Spleen (tissue), 11 donors: ENCODE results near the gene IFI16. TPM values are rescaled to one million over a fixed set of nuclear protein-coding genes. Genes with fewer than 3 reads are reported as not detected.
A peak's percentile ranks its signal among the peaks of the same experiment; 100 is the strongest.

Experiments used
- DNase-seq: peaks from one replicate; pipeline ENCODE4 v3.0.0-alpha.2; 2020
- H3K27ac ChIP-seq, 8 donors: fragments of 200-600 bp; sonication (generic) in 7 of 8; 1 replicate in 4 of 8; 2 replicates in 4 of 8; pipeline versions ENCODE4 v1.5.0 to v1.8.0; 2016 to 2021; ENCODE audit warnings: inconsistent platforms in 4 of 8, mild to moderate bottlenecking in 4 of 8, moderate library complexity in 1 of 8
- H3K27me3 ChIP-seq, 7 donors: fragments of 200-600 bp; sonication (generic) in 6 of 7; replicated peaks in 1 of 7; 1 replicate in 4 of 7; 2 replicates in 3 of 7; pipeline versions ENCODE4 v1.5.0 to v1.8.0; 2016 to 2021; ENCODE audit warnings: inconsistent platforms in 3 of 7, mild to moderate bottlenecking in 1 of 7
- H3K36me3 ChIP-seq, 6 donors: fragments of 200-600 bp; sonication (generic) in 5 of 6; 1 replicate in 4 of 6; 2 replicates in 2 of 6; pipeline versions ENCODE4 v1.5.0 to v1.8.0; 2016 to 2021; ENCODE audit warnings: inconsistent platforms in 2 of 6
- H3K4me1 ChIP-seq, 6 donors: fragments of 200-600 bp; sonication (generic) in 5 of 6; 1 replicate in 3 of 6; 2 replicates in 3 of 6; pipeline versions ENCODE4 v1.5.0 to v1.8.0; 2016 to 2021; ENCODE audit warnings: inconsistent platforms in 3 of 6
- H3K4me3 ChIP-seq, 8 donors: fragments of 200-600 bp; sonication (generic) in 7 of 8; 1 replicate in 4 of 8; 2 replicates in 4 of 8; pipeline versions ENCODE4 v1.5.0 to v1.8.0; 2016 to 2021; ENCODE audit warnings: inconsistent platforms in 4 of 8, mild to moderate bottlenecking in 4 of 8, moderate library complexity in 2 of 8
- H3K9me3 ChIP-seq, 8 donors: fragments of 200-600 bp; sonication (generic) in 7 of 8; 1 replicate in 4 of 8; 2 replicates in 4 of 8; pipeline versions ENCODE4 v1.5.0 to v1.8.0; 2016 to 2021; ENCODE audit warnings: inconsistent platforms in 4 of 8
- POLR2A ChIP-seq, 3 donors: fragments of 450-650 bp; IDR thresholded peaks; one replicate each; pipeline ENCODE4 v1.5.1; 2017; ENCODE audit warnings: antibody characterized with exemption in 3 of 3, mild to moderate bottlenecking in 1 of 3
- POLR2AphosphoS5 ChIP-seq, 3 donors: sonication (generic); formaldehyde crosslinking; IDR thresholded peaks; one replicate each; pipeline ENCODE4 v1.5.1; 2017; ENCODE audit warnings: antibody characterized with exemption in 3 of 3
- WGBS, 5 donors: extraction: QIAGEN DNeasy Blood & Tissue Kit in 3 of 5; methylation state at CpG; one replicate each; pipeline versions ENCODE4 v1.1.5 to v1.1.7; 2013 to 2018; 5-methylcytosine and 5-hydroxymethylcytosine counted together
- intact Hi-C: fragments of 100-400 bp; cut with DNase I; formaldehyde crosslinking; loops from one replicate; pipeline ENCODE4 v1.15.0; 2023; ENCODE audit warnings: low total_unique reads
- polyA plus RNA-seq, 3 donors: library from polyadenylated mRNA; stranded (reverse); fragments of 200-250 nt; gene quantifications; one replicate each; pipeline ENCODE4 v1.2.1, GENCODE V29; 2013
- total RNA-seq, 7 donors: library from RNA; depleted of rRNA in 3 of 7; stranded (reverse); fragments of >200 nt in 3 of 7; fragmentation: NEBNext Ultra II Directional in 4 of 7; extraction: Animal tissue kit (Norgen Biotek cat#: 25700) in 4 of 7; gene quantifications; one replicate each; pipeline versions ENCODE4 v1.1.0 to v1.2.1, GENCODE V29; 2016 to 2021
- TF ChIP-seq, protein P1 (sequence below), 11 experiments: fragments of 200-600 bp in 7 of 11; fragments of 450-650 bp in 4 of 11; sonication (generic) in 4 of 11; IDR thresholded peaks in 8 of 11; conservative IDR thresholded peaks in 3 of 11; 1 replicate in 7 of 11; 2 replicates in 4 of 11; pipeline versions ENCODE4 v1.4.0 to v1.8.0; 2016 to 2021; ENCODE audit warnings: antibody characterized with exemption in 11 of 11, inconsistent platforms in 4 of 11, mild to moderate bottlenecking in 1 of 11
- donor health status: healthy with polysubstance abuse.
- donor health status: DM: no; HTN: no; CAD: no; lungs with moderate emphysema.
- donor health status: DM: no; HTN: no; CAD: no.
- donor health status: Bipolar disorder and iron deficiency.
- donor health status: healthy.
- donor health status: DM: no; HTN: no; CAD: no.
- donor health status: DM: yes; HTN: yes; CAD: no.

IFI16 gene
- total and polyA plus RNA-seq, 10 donors, result 155 to 205 (median 176) TPM

DNA sequence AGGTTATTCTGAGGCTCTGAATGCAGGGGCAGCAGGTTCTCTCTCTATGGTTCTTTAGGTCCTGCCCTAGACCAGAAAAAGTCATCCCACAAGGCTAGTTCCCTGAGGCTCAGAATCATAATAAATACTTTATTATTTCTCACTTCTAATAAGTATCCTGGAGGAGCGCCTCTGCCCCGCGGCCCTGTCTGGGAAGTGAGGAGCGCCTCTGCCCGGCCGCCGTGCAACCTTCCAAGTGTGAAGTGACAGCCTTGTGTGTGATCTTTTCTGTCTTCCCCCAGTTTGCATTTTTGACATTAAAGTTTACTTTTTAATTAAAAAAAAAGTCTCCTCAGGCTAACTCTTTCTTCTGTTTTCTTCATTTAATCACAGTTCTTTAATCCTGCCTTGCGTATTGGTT lies 55.4 kb downstream of the IFI16 start:
- peaks cover 26 to 62% (median 43%) of the 10 kb centered on the region in 6 donors for H3K4me1 ChIP-seq
- no peaks in the 10 kb centered on the region for H3K27me3 ChIP-seq
- H3K9me3 ChIP-seq, result no peaks in the 10 kb centered on the region
- TF ChIP-seq POLR2A (IDR thresholded peaks at IDR 0.05), result no peak
- TF ChIP-seq POLR2AphosphoS5 (IDR thresholded peaks at IDR 0.05), result peak in 1 of 3 donors; percentile 21
- H3K4me3 ChIP-seq, result no peak overlapping the region
- H3K27ac ChIP-seq, result peak overlapping the region in 3 of 8 donors; percentile 36 to 93 (median 87)
- H3K36me3 ChIP-seq, result peaks cover 0 to 63% (median 5%) of the 10 kb centered on the region in 6 donors
- no peak for DNase-seq
- 96 to 99% (median 97%) methylated on average over 8 of the region's 8 CpGs for WGBS, 5 donors
- intact Hi-C loops, result loop anchor here (10.0 kb wide), 1 partner anchor 50 kb away; no protein-coding TSS in a partner anchor

DNA sequence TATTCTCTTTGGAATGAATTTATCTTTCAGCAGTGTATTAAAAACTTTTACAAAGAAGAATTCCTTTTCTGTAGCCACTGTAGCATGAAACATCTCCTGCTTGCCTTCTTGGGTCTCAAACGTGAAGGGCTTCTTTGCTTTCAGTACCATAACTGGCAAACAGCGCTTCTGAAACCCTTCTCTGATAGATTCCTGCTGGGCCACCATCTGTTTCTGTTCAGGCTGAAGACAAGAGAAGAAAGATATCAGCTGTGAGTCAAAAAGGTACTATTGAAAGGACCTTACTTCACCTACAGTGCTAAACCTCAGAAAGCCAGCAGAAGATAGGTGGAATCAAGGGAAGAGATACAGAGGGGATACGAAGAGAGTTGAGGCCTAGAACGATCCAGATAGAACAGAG lies 56.4 kb downstream of the IFI16 start:
- Histone ChIP-seq H3K27ac (peak overlapping the region; percentile 78 to 93 (median 88)), H3K4me3 (no peak overlapping the region), H3K27me3 (no peaks in the 10 kb centered on the region), H3K9me3 (no peaks in the 10 kb centered on the region), H3K4me1 (peaks cover 28 to 62% (median 53%) of the 10 kb centered on the region in 6 donors), H3K36me3 (peaks cover 0 to 63% (median 5%) of the 10 kb centered on the region in 6 donors)
- WGBS, 5 donors, result 85 to 90% (median 88%) methylated on average over 4 of the region's 4 CpGs
- DNase-seq, result no peak
- intact Hi-C loops, result loop anchor here (10.0 kb wide), 1 partner anchor 51 kb away; no protein-coding TSS in a partner anchor
- TF ChIP-seq, protein P1, sequence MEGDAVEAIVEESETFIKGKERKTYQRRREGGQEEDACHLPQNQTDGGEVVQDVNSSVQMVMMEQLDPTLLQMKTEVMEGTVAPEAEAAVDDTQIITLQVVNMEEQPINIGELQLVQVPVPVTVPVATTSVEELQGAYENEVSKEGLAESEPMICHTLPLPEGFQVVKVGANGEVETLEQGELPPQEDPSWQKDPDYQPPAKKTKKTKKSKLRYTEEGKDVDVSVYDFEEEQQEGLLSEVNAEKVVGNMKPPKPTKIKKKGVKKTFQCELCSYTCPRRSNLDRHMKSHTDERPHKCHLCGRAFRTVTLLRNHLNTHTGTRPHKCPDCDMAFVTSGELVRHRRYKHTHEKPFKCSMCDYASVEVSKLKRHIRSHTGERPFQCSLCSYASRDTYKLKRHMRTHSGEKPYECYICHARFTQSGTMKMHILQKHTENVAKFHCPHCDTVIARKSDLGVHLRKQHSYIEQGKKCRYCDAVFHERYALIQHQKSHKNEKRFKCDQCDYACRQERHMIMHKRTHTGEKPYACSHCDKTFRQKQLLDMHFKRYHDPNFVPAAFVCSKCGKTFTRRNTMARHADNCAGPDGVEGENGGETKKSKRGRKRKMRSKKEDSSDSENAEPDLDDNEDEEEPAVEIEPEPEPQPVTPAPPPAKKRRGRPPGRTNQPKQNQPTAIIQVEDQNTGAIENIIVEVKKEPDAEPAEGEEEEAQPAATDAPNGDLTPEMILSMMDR (IDR thresholded peaks at IDR 0.05 in 8 of 11, conservative IDR thresholded peaks at IDR 0.05 in 3 of 11), result no peak
- TF ChIP-seq POLR2AphosphoS5 (IDR thresholded peaks at IDR 0.05) (no peak), POLR2A (IDR thresholded peaks at IDR 0.05) (no peak)

DNA sequence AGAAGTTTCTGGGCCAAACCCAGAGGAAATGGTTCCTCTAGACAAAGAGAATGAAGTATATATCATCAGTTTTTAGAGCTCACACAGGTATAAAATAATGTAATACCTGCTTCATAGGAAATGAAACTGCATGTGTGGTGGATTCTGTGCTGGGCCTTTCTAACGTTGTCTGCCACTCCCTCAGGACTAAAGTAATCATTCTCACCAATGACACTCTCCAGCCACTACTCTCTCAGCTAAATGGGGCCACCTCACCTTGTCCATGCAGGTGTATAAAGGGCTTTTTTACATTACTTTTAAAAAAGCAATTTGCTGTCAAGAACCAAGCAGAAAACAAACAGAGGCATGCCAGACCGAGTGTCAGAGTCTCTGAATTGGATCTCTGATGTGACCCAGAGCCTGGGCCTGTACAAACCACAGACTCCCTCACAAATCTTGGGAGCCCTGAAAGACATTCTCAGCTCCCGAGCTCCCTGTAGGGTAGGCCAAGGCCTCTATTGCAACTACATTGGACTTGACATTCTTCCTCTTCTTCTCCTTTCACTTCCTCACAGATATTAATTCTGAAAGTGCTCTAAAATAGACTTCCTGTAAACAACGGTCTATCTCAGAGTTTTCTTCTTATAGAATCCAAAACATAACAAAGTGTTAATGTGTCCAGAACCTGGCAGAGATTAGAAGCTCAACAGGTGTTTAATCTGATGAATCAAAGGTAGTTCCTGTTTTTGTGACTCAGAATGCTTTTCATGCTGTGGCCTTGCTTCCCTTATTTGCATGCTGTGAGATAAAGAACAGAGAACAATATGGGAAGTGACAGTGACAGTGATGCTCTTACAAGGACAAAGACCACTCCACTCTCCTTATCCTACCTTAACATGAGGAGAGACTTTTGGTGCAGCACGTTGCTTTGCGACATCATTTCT lies 58.3 kb downstream of the IFI16 start:
- peak; percentile 72 for DNase-seq
- no peaks in the 10 kb centered on the region for H3K9me3 ChIP-seq
- intact Hi-C loops, result loop anchor here (10.0 kb wide), 1 partner anchor 53 kb away; no protein-coding TSS in a partner anchor
- H3K27me3 ChIP-seq, result no peaks in the 10 kb centered on the region
- H3K27ac ChIP-seq, result peak overlapping the region; percentile 78 to 93 (median 88)
- TF ChIP-seq, protein P1 (IDR thresholded peaks at IDR 0.05 in 8 of 11, conservative IDR thresholded peaks at IDR 0.05 in 3 of 11), result no peak
- TF ChIP-seq POLR2A (IDR thresholded peaks at IDR 0.05), result peak in 2 of 3 donors; percentile 38 to 63
- peak in 1 of 3 donors; percentile 90 for TF ChIP-seq POLR2AphosphoS5 (IDR thresholded peaks at IDR 0.05)
- H3K4me1 ChIP-seq, result peaks cover 39 to 74% (median 70%) of the 10 kb centered on the region in 6 donors
- H3K4me3 ChIP-seq, result peak overlapping the region in 2 of 8 donors; percentile 13 to 33
- 14 to 20% (median 19%) methylated on average over 6 of the region's 6 CpGs for WGBS, 5 donors
- H3K36me3 ChIP-seq, result peaks cover 0 to 59% (median 3%) of the 10 kb centered on the region in 6 donors

DNA sequence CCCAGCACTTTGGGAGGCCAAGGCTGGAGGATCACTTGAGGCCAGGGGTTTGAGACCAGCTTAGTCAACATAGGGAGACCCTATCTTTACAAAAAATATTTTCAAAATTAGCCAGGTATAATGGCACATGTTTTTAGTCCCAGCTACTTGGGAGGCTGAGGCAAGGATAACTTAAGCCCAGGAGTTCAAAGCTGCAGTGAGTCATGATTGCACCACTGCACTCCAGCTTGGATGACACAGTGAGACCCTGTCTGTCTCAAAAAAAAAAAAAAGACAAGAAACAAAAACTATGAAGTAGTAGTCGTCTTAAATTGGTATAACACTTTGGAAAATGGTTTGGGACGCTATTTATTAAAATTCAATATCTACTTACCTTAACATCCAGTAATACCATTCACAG lies 59.2 kb downstream of the IFI16 start:
- no peak for DNase-seq
- 75 to 88% (median 82%) methylated on average over 2 of the region's 2 CpGs for WGBS, 5 donors
- H3K4me1 ChIP-seq, result peaks cover 39 to 83% (median 71%) of the 10 kb centered on the region in 6 donors
- intact Hi-C loops, result loop anchor here (10.0 kb wide), 1 partner anchor 54 kb away; no protein-coding TSS in a partner anchor
- TF ChIP-seq POLR2A (IDR thresholded peaks at IDR 0.05) (no peak), POLR2AphosphoS5 (IDR thresholded peaks at IDR 0.05) (no peak)
- TF ChIP-seq, protein P1 (IDR thresholded peaks at IDR 0.05 in 8 of 11, conservative IDR thresholded peaks at IDR 0.05 in 3 of 11), result no peak
- no peaks in the 10 kb centered on the region for H3K9me3 ChIP-seq
- no peak overlapping the region for H3K4me3 ChIP-seq
- peaks cover 0 to 53% (median 3%) of the 10 kb centered on the region in 6 donors for H3K36me3 ChIP-seq
- H3K27ac ChIP-seq, result peak overlapping the region; percentile 78 to 93 (median 88)
- H3K27me3 ChIP-seq, result no peaks in the 10 kb centered on the region
